ENCODE data around the gene SRP9.
"Not testable (repeated sequence)": the region's sequence is repeated elsewhere in the genome, so short reads cannot be mapped to it uniquely, and the experiment has no call there.

DNA sequence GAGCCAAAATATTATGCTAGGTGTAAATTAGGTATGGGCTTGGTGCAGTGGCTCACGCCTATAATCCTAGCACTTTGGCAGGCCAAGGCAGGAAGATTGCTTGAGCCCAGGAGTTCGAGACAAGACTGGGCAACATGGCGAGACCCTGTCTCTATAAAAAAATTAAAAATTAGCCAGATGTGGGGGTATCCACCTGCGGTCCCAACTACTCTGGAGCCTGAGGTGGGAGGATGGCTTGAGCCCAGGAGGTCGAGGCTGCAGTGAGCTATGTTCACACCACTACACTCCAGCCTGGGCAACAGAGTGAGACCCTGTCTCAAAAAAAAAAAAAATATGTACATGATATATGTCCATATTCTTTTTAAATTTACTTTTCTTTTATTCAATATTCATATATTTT is 17.7 kb upstream of the SRP9 start:
- TF ChIP-seq, protein P1, sequence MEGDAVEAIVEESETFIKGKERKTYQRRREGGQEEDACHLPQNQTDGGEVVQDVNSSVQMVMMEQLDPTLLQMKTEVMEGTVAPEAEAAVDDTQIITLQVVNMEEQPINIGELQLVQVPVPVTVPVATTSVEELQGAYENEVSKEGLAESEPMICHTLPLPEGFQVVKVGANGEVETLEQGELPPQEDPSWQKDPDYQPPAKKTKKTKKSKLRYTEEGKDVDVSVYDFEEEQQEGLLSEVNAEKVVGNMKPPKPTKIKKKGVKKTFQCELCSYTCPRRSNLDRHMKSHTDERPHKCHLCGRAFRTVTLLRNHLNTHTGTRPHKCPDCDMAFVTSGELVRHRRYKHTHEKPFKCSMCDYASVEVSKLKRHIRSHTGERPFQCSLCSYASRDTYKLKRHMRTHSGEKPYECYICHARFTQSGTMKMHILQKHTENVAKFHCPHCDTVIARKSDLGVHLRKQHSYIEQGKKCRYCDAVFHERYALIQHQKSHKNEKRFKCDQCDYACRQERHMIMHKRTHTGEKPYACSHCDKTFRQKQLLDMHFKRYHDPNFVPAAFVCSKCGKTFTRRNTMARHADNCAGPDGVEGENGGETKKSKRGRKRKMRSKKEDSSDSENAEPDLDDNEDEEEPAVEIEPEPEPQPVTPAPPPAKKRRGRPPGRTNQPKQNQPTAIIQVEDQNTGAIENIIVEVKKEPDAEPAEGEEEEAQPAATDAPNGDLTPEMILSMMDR (IDR thresholded peaks at IDR 0.05) = not testable (repeated sequence)
- not testable (repeated sequence) for TF ChIP-seq POLR2AphosphoS5 (IDR thresholded peaks at IDR 0.05; ENCODE audit: low read depth, low read length)
- TF ChIP-seq, protein P2, sequence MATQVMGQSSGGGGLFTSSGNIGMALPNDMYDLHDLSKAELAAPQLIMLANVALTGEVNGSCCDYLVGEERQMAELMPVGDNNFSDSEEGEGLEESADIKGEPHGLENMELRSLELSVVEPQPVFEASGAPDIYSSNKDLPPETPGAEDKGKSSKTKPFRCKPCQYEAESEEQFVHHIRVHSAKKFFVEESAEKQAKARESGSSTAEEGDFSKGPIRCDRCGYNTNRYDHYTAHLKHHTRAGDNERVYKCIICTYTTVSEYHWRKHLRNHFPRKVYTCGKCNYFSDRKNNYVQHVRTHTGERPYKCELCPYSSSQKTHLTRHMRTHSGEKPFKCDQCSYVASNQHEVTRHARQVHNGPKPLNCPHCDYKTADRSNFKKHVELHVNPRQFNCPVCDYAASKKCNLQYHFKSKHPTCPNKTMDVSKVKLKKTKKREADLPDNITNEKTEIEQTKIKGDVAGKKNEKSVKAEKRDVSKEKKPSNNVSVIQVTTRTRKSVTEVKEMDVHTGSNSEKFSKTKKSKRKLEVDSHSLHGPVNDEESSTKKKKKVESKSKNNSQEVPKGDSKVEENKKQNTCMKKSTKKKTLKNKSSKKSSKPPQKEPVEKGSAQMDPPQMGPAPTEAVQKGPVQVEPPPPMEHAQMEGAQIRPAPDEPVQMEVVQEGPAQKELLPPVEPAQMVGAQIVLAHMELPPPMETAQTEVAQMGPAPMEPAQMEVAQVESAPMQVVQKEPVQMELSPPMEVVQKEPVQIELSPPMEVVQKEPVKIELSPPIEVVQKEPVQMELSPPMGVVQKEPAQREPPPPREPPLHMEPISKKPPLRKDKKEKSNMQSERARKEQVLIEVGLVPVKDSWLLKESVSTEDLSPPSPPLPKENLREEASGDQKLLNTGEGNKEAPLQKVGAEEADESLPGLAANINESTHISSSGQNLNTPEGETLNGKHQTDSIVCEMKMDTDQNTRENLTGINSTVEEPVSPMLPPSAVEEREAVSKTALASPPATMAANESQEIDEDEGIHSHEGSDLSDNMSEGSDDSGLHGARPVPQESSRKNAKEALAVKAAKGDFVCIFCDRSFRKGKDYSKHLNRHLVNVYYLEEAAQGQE (IDR thresholded peaks at IDR 0.05; ENCODE audit: insufficient read depth in 1 of 2, low read depth in 2 of 2, low read length in 1 of 2) = not testable (repeated sequence)

Data from Panc1 (cell line).